ENCODE data around the gene ADCY3.

Gene ADCY3

GRCh38 chr2:24830786-24831185 is 89.3 kb downstream of the ADCY3 start:
- peaks cover 63% of the 10 kb centered on the region for H3K36me3 ChIP-seq
- no peak overlapping the region for H3K4me3 ChIP-seq (ENCODE audit: low read depth, low read length)
- H3K9me3 ChIP-seq (ENCODE audit: severe bottlenecking), result no peaks in the 10 kb centered on the region
- H3K27me3 ChIP-seq (ENCODE audit: insufficient read depth, low read depth, severe bottlenecking), result no peaks in the 10 kb centered on the region
- H3K27ac ChIP-seq, result no peak overlapping the region
- TF ChIP-seq CTCF (IDR thresholded peaks at IDR 0.05; ENCODE audit: low read depth, low read length), result no peak
- DNase-seq, result no peak

GRCh38 chr2:24830351-24830750 is 89.7 kb downstream of the ADCY3 start:
- H3K36me3 ChIP-seq, result peaks cover 63% of the 10 kb centered on the region
- DNase-seq, result no peak
- peak; percentile 46 for TF ChIP-seq CTCF (IDR thresholded peaks at IDR 0.05; ENCODE audit: low read depth, low read length)

GRCh38 chr2:24828238-24828996 is 91.6 kb downstream of the ADCY3 start:
- no peak for TF ChIP-seq CTCF (IDR thresholded peaks at IDR 0.05; ENCODE audit: low read depth, low read length)
- Histone ChIP-seq H3K4me3 (ENCODE audit: low read depth, low read length) (no peak overlapping the region), H3K27me3 (ENCODE audit: insufficient read depth, low read depth, severe bottlenecking) (no peaks in the 10 kb centered on the region), H3K36me3 (peaks cover 57% of the 10 kb centered on the region), H3K9me3 (ENCODE audit: severe bottlenecking) (no peaks in the 10 kb centered on the region), H3K27ac (no peak overlapping the region)
- DNase-seq, result no peak

More at GRCh38 chr2:24830351-24830750, 89.7 kb downstream of the ADCY3 start:
- H3K27me3 ChIP-seq (ENCODE audit: insufficient read depth, low read depth, severe bottlenecking), result no peaks in the 10 kb centered on the region
- no peak overlapping the region for H3K27ac ChIP-seq
- H3K4me3 ChIP-seq (ENCODE audit: low read depth, low read length), result no peak overlapping the region
- H3K9me3 ChIP-seq (ENCODE audit: severe bottlenecking), result no peaks in the 10 kb centered on the region

- Histone ChIP-seq H3K27me3 (ENCODE audit: insufficient read depth, low read depth, severe bottlenecking) (no peaks in the 10 kb centered on the region), H3K4me3 (ENCODE audit: low read depth, low read length) (no peak overlapping the region), H3K27ac (no peak overlapping the region), H3K9me3 (ENCODE audit: severe bottlenecking) (no peaks in the 10 kb centered on the region), H3K36me3 (peaks cover 58% of the 10 kb centered on the region)
- DNase-seq, result peak; percentile 90
- peak; percentile 95 for TF ChIP-seq CTCF (IDR thresholded peaks at IDR 0.05; ENCODE audit: low read depth, low read length)
These were observed 92.5 kb downstream of the ADCY3 start for GRCh38 chr2:24827321-24828237.

GRCh38 chr2:24826773-24827145 is 93.3 kb downstream of the ADCY3 start:
- no peak for DNase-seq
- TF ChIP-seq CTCF (IDR thresholded peaks at IDR 0.05; ENCODE audit: low read depth, low read length), result no peak
- Histone ChIP-seq H3K9me3 (ENCODE audit: severe bottlenecking) (no peaks in the 10 kb centered on the region), H3K4me3 (ENCODE audit: low read depth, low read length) (no peak overlapping the region), H3K27ac (no peak overlapping the region), H3K36me3 (peaks cover 67% of the 10 kb centered on the region), H3K27me3 (ENCODE audit: insufficient read depth, low read depth, severe bottlenecking) (no peaks in the 10 kb centered on the region)
